Measurements from ENCODE around the gene PRSS21.

DNA sequence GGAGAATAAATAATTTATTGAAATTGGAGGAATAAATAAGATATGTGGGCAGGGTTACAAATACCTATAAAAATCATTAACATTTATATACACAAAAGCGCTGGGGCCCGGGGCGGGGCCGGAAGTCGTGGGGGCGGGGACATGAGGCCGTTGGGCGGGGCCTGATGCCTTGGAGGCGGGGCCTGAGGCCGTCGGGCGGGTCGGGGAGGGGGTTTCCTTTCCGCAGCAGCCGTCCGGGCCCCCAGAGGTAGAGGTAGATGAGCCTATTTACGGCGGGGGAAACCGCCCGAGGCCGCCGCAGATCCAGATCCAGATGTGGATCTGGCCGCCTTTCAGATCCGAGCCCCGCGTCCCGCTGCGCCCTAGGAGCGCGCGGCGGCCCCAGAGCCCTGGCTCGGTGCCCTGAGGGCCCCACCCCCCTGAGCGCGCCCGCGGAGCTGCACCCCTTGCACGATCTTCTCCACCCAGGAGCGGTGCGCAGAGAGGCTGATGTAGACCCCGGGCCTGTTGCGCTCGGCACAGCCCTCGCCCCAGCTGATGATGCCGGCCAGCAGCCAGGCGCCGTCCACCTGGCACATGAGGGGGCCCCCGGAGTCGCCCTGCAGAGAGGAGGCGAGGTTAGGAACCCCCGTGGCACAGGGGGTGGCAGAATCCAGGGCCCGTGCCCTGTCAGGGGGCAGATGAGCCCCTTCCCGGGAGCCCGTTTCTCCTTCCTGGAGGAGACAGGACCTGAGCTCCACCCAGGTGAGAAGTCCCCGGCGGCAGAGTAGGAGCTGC is 35.9 kb downstream of the PRSS21 start:
- TF ChIP-seq, protein P1, sequence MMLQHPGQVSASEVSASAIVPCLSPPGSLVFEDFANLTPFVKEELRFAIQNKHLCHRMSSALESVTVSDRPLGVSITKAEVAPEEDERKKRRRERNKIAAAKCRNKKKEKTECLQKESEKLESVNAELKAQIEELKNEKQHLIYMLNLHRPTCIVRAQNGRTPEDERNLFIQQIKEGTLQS (CRISPR knock-in tag; conservative IDR thresholded peaks at IDR 0.05) = no peak
- TF ChIP-seq ZNF416 (CRISPR knock-in tag; IDR thresholded peaks at IDR 0.05) (no peak), JUN (CRISPR knock-in tag; IDR thresholded peaks at IDR 0.05) (no peak), ARID4B (CRISPR knock-in tag; IDR thresholded peaks at IDR 0.05; ENCODE audit: borderline replicate concordance) (no peak), CTCF (IDR thresholded peaks at IDR 0.05) (no peak), ZNF423 (CRISPR knock-in tag; IDR thresholded peaks at IDR 0.05) (no peak)
- TF ChIP-seq, protein P2, sequence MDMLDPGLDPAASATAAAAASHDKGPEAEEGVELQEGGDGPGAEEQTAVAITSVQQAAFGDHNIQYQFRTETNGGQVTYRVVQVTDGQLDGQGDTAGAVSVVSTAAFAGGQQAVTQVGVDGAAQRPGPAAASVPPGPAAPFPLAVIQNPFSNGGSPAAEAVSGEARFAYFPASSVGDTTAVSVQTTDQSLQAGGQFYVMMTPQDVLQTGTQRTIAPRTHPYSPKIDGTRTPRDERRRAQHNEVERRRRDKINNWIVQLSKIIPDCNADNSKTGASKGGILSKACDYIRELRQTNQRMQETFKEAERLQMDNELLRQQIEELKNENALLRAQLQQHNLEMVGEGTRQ (CRISPR knock-in tag; IDR thresholded peaks at IDR 0.05) = no peak

Data from WTC11 (cell line).